ENCODE data around the gene MAGI2.
"Not testable (repeated sequence)": the region's sequence is repeated elsewhere in the genome, so short reads cannot be mapped to it uniquely, and the experiment has no call there.

The MAGI2 gene

GRCh38 chr7:78006063-78006755 lies 1447.3 kb downstream of the MAGI2 start:
- no peak for DNase-seq

GRCh38 chr7:78002715-78003114 lies 1450.8 kb downstream of the MAGI2 start:
- no peak for DNase-seq

- no peak for DNase-seq
Observed at GRCh38 chr7:78002021-78002420, 1451.4 kb downstream of the MAGI2 start.

- not testable (repeated sequence) for DNase-seq
Observed at GRCh38 chr7:77999168-77999567, 1454.3 kb downstream of the MAGI2 start.

- no peak for DNase-seq
Observed at GRCh38 chr7:77995717-77996116, 1457.8 kb downstream of the MAGI2 start.

- no peak for DNase-seq
Observed at GRCh38 chr7:77993838-77994237, 1459.6 kb downstream of the MAGI2 start.

GRCh38 chr7:77991656-77992055 lies 1461.8 kb downstream of the MAGI2 start:
- DNase-seq, result no peak

- no peak for DNase-seq
Observed at GRCh38 chr7:77989981-77990566, 1463.4 kb downstream of the MAGI2 start.

GRCh38 chr7:77985974-77986339 lies 1467.5 kb downstream of the MAGI2 start:
- no peak for DNase-seq

- DNase-seq, result no peak
Observed at GRCh38 chr7:77985232-77985973, 1468.1 kb downstream of the MAGI2 start.

- DNase-seq, result no peak
Observed at GRCh38 chr7:77983973-77984372, 1469.5 kb downstream of the MAGI2 start.

- no peak for DNase-seq
Observed at GRCh38 chr7:77982926-77983550, 1470.4 kb downstream of the MAGI2 start.

- DNase-seq, result no peak
Observed at GRCh38 chr7:77980087-77980713, 1473.3 kb downstream of the MAGI2 start.

GRCh38 chr7:77979219-77979618 lies 1474.2 kb downstream of the MAGI2 start:
- DNase-seq, result no peak

GRCh38 chr7:77975672-77976480 lies 1477.6 kb downstream of the MAGI2 start:
- DNase-seq, result no peak

GRCh38 chr7:77971726-77972125 lies 1481.7 kb downstream of the MAGI2 start:
- DNase-seq, result no peak

- DNase-seq, result no peak
Observed at GRCh38 chr7:77967429-77967828, 1486.0 kb downstream of the MAGI2 start.

Measured in KG1 (cell line).